Measurements from ENCODE around the gene RICTOR.

Gene RICTOR

GRCh38 chr5:38940230-38940858 is 133.9 kb downstream of the RICTOR start:
- no peak for DNase-seq (ENCODE audit: extremely low read depth in 1 of 2, low read depth in 1 of 2)

- no peak for DNase-seq (ENCODE audit: extremely low read depth in 1 of 2, low read depth in 1 of 2)
These were observed 135.2 kb downstream of the RICTOR start for GRCh38 chr5:38938973-38939372.

GRCh38 chr5:38938424-38938823 is 135.8 kb downstream of the RICTOR start:
- DNase-seq (ENCODE audit: extremely low read depth in 1 of 2, low read depth in 1 of 2) = no peak

- DNase-seq (ENCODE audit: extremely low read depth in 1 of 2, low read depth in 1 of 2) = no peak
These were observed 137.9 kb downstream of the RICTOR start for GRCh38 chr5:38936269-38936668.

GRCh38 chr5:38935437-38935836 is 138.8 kb downstream of the RICTOR start:
- DNase-seq (ENCODE audit: extremely low read depth in 1 of 2, low read depth in 1 of 2) = no peak

- no peak for DNase-seq (ENCODE audit: extremely low read depth in 1 of 2, low read depth in 1 of 2)
These were observed 141.3 kb downstream of the RICTOR start for GRCh38 chr5:38932854-38933408.

- DNase-seq (ENCODE audit: extremely low read depth in 1 of 2, low read depth in 1 of 2) = no peak
These were observed 142.5 kb downstream of the RICTOR start for GRCh38 chr5:38931731-38932130.

GRCh38 chr5:38929838-38930237 is 144.4 kb downstream of the RICTOR start:
- no peak for DNase-seq (ENCODE audit: extremely low read depth in 1 of 2, low read depth in 1 of 2)

GRCh38 chr5:38927470-38927869 is 146.7 kb downstream of the RICTOR start:
- DNase-seq (ENCODE audit: extremely low read depth in 1 of 2, low read depth in 1 of 2) = no peak

GRCh38 chr5:38926121-38926520 is 148.1 kb downstream of the RICTOR start:
- no peak for DNase-seq (ENCODE audit: extremely low read depth in 1 of 2, low read depth in 1 of 2)

GRCh38 chr5:38925154-38925925 is 148.9 kb downstream of the RICTOR start:
- DNase-seq (ENCODE audit: extremely low read depth in 1 of 2, low read depth in 1 of 2) = no peak

GRCh38 chr5:38923661-38924451 is 150.3 kb downstream of the RICTOR start:
- DNase-seq (ENCODE audit: extremely low read depth in 1 of 2, low read depth in 1 of 2) = no peak

GRCh38 chr5:38922199-38922598 is 152.0 kb downstream of the RICTOR start:
- peak in 1 of 2 donors; percentile 22 for DNase-seq (ENCODE audit: extremely low read depth in 1 of 2, low read depth in 1 of 2)

GRCh38 chr5:38921174-38921573 is 153.0 kb downstream of the RICTOR start:
- no peak for DNase-seq (ENCODE audit: extremely low read depth in 1 of 2, low read depth in 1 of 2)

GRCh38 chr5:38916802-38917201 is 157.4 kb downstream of the RICTOR start:
- no peak for DNase-seq (ENCODE audit: extremely low read depth in 1 of 2, low read depth in 1 of 2)

- DNase-seq (ENCODE audit: extremely low read depth in 1 of 2, low read depth in 1 of 2) = no peak
These were observed 160.5 kb downstream of the RICTOR start for GRCh38 chr5:38913714-38914113.

GRCh38 chr5:38911933-38912332 is 162.3 kb downstream of the RICTOR start:
- DNase-seq (ENCODE audit: extremely low read depth in 1 of 2, low read depth in 1 of 2) = no peak

- DNase-seq (ENCODE audit: extremely low read depth in 1 of 2, low read depth in 1 of 2) = no peak
These were observed 167.7 kb downstream of the RICTOR start for GRCh38 chr5:38906503-38906902.

- no peak for DNase-seq (ENCODE audit: extremely low read depth in 1 of 2, low read depth in 1 of 2)
These were observed 168.7 kb downstream of the RICTOR start for GRCh38 chr5:38905516-38905915.

GRCh38 chr5:38899936-38900335 is 174.3 kb downstream of the RICTOR start:
- no peak for DNase-seq (ENCODE audit: extremely low read depth in 1 of 2, low read depth in 1 of 2)

GRCh38 chr5:38896760-38897159 is 177.4 kb downstream of the RICTOR start:
- no peak for DNase-seq (ENCODE audit: extremely low read depth in 1 of 2, low read depth in 1 of 2)

All from activated CD8-positive, alpha-beta memory T cell treated with anti-CD3 and anti-CD28 coated beads for 1 hour (primary cell).